Amygdala (tissue), 56 donors: Measurements from ENCODE around the gene ZNF37A.
"Not testable (repeated sequence)": the region's sequence is repeated elsewhere in the genome, so short reads cannot be mapped to it uniquely, and the experiment has no call there.

Experiments used
- DNase-seq, 56 donors: peaks; one replicate each; lab custom pipeline; 2025; lab: John Stamatoyannopoulos, UW

The ZNF37A gene

GRCh38 chr10:38146579-38147333, 52.6 kb downstream of the ZNF37A start:
- no peak for DNase-seq

GRCh38 chr10:38147686-38148085, 53.5 kb downstream of the ZNF37A start:
- no peak for DNase-seq

- DNase-seq, result not testable (repeated sequence)
Measured at GRCh38 chr10:38150891-38151463, 56.8 kb downstream of the ZNF37A start.

- DNase-seq, result no peak
Measured at GRCh38 chr10:38156416-38157269, 62.5 kb downstream of the ZNF37A start.

- DNase-seq, result no peak
Measured at GRCh38 chr10:38157270-38157685, 63.1 kb downstream of the ZNF37A start.

- no peak for DNase-seq
Measured at GRCh38 chr10:38159004-38159403, 64.9 kb downstream of the ZNF37A start.

- DNase-seq, result no peak
Measured at GRCh38 chr10:38163617-38164016, 69.5 kb downstream of the ZNF37A start.

- DNase-seq, result no peak
Measured at GRCh38 chr10:38174336-38174735, 80.2 kb downstream of the ZNF37A start.

- DNase-seq, result no peak
Measured at GRCh38 chr10:38184477-38184876, 90.3 kb downstream of the ZNF37A start.
